Measurements from ENCODE around the gene LYST.
A peak's percentile ranks its signal among the peaks of the same experiment; 100 is the strongest.

Gene LYST

GRCh38 chr1:235776396-235776795 is 90.3 kb downstream of the LYST start:
- DNase-seq (ENCODE audit: low read depth): no peak
- no peak overlapping the region for H3K4me3 ChIP-seq (ENCODE audit: low read depth, low read length)
- TF ChIP-seq, protein P1, sequence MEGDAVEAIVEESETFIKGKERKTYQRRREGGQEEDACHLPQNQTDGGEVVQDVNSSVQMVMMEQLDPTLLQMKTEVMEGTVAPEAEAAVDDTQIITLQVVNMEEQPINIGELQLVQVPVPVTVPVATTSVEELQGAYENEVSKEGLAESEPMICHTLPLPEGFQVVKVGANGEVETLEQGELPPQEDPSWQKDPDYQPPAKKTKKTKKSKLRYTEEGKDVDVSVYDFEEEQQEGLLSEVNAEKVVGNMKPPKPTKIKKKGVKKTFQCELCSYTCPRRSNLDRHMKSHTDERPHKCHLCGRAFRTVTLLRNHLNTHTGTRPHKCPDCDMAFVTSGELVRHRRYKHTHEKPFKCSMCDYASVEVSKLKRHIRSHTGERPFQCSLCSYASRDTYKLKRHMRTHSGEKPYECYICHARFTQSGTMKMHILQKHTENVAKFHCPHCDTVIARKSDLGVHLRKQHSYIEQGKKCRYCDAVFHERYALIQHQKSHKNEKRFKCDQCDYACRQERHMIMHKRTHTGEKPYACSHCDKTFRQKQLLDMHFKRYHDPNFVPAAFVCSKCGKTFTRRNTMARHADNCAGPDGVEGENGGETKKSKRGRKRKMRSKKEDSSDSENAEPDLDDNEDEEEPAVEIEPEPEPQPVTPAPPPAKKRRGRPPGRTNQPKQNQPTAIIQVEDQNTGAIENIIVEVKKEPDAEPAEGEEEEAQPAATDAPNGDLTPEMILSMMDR (IDR thresholded peaks at IDR 0.05; ENCODE audit: low read depth, low read length, missing control alignments): no peak

DNA sequence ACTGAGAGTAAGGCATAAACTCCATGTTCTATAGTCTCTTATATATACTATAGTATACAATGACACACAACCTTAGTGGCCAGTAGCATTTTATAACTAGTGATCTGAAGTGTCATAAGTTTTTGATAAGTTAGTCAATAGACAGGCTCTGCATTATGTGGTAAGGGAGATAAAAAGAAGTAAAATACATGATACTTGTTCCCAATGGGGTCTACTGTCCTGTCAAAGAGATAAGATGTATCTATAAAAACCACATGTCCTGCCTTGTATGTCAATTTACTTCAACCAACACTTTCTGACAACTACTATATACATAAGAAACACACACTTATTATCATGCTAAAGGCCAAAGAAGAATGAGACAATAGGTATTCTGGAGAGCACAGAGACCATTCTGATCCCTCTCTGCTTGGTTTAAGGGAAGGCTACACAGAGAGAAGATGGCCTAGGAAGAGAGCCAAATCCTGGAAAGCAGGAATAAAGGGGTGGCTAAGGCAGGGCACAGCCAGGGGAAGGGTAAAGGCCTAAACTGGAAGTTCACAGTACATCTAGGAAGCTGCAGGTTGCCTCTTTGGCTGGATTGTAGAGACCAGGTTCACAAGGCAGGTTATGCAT is 91.4 kb downstream of the LYST start:
- H3K4me3 ChIP-seq (ENCODE audit: low read depth, low read length): no peak overlapping the region
- no peak for DNase-seq (ENCODE audit: low read depth)
- TF ChIP-seq, protein P1 (IDR thresholded peaks at IDR 0.05; ENCODE audit: low read depth, low read length, missing control alignments): no peak

DNA sequence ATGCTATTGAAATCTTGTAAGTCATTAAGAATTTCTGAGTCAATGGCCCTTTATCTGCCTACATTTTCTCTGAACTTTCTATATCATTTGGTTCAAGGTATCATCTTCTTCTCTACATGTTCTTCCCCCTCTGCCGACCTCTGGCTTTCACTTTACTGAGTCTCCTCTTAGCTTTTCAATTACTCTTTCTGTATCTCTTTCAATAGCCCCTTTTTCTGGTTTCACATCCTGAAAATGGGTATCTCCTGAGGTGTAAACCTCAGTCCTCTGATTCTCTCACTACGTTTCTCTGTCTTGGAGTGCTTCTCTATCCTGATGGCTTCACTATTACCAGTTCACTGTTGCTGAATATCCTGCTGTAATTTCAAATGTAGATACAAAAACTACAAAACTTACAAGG is 98.9 kb downstream of the LYST start:
- H3K4me3 ChIP-seq (ENCODE audit: low read depth, low read length): no peak overlapping the region
- DNase-seq (ENCODE audit: low read depth): peak; percentile 30

DNA sequence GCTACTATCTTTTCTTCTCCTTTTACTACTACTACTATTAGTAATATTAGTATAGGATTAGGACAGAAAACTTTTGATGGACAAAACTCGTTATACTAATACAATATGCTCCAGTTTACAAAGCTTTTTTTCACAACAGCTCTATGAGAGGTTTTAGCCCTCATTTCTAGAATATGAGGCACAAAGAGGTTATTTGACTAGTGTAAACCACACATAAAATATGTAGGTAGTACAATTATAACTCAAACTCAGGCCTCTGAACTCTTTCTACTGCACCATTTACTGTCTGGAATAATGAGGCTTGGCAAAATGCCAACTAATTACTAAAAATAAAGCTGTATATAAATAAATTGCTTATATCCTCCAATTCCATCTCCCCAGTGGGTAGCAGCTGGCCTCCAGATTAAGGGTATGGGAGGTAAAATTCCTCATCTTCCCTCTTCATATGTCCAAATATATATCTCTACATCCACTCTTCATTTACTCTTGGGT is 99.9 kb downstream of the LYST start:
- TF ChIP-seq, protein P1 (IDR thresholded peaks at IDR 0.05; ENCODE audit: low read depth, low read length, missing control alignments): no peak
- DNase-seq (ENCODE audit: low read depth): no peak
- no peak overlapping the region for H3K4me3 ChIP-seq (ENCODE audit: low read depth, low read length)

More for the DNA sequence above, 98.9 kb downstream of the LYST start:
- TF ChIP-seq, protein P1 (IDR thresholded peaks at IDR 0.05; ENCODE audit: low read depth, low read length, missing control alignments): no peak

GRCh38 chr1:235763962-235764361 is 102.7 kb downstream of the LYST start:
- TF ChIP-seq, protein P1 (IDR thresholded peaks at IDR 0.05; ENCODE audit: low read depth, low read length, missing control alignments): no peak
- peak; percentile 25 for DNase-seq (ENCODE audit: low read depth)
- no peak overlapping the region for H3K4me3 ChIP-seq (ENCODE audit: low read depth, low read length)

GRCh38 chr1:235759336-235759735 is 107.4 kb downstream of the LYST start:
- no peak for DNase-seq (ENCODE audit: low read depth)
- no peak overlapping the region for H3K4me3 ChIP-seq (ENCODE audit: low read depth, low read length)

More at GRCh38 chr1:235759336-235759735, 107.4 kb downstream of the LYST start:
- TF ChIP-seq, protein P1 (IDR thresholded peaks at IDR 0.05; ENCODE audit: low read depth, low read length, missing control alignments): no peak
